GM19238 (cell line): ENCODE data around the gene FBXO17.
"Not testable (repeated sequence)": the region's sequence is repeated elsewhere in the genome, so short reads cannot be mapped to it uniquely, and the experiment has no call there.

ENCODE experiments used
- DNase-seq: peaks from one replicate; pipeline ENCODE4 v3.0.0; 2011; ENCODE audit warnings: low spot score; ENCODE audit not compliant: insufficient read length

The FBXO17 gene

DNA sequence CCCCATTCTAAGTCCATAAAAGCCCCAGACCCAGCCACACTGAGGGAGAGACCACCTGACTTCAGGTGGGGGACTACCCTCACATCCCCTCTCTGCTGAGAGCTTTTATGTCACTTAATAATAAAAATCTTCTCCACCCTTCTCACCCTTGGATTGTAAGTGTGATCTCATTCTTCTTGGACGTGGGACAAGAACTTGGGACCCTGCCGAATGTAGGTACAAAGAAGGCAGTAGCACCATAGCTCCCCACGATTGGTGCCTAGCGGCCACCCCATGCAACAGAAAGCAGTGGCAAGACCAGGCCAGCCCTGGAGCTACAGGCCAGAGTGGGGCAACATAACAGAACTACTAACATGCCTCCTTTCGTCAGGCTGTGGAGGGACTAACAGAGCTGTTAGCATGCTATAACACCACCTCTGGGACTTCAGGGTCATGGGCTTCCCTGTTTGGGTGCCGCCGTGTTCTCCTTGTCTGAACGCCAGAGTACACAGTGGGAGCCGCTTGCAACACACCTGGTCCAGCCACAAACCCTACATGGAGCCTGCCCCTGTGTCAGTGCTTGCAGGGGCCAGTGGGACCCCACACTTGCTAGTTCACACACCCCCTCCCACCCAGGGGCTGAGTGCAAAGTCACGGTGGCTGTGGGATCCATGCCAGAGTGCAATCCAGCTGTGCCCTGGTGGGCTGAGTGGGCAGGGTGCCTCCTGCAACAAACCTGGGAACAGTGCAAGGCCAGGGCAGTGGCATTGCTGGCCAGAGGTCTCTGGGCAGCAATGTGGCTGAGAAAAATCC is 5.2 kb upstream of the FBXO17 start:
- DNase-seq, result no peak

DNA sequence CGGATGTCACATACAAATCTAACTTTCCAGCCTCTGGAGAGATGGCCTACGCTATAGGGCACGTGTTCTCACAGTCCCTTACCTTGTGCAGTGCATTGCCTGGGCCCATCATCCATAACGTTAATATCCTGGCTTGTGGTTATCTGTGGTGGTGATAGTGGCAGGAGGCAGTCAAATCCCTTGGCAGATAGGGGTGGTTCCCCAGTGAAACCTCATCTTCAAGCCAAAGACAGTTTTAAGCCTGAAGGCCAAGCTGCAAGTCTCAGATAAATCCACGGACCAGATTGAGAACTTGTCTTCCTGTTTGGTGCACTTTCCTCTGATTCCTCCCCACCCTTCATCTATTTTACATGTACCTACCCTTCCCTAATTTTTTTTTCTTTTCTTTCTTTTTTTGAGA is 4.3 kb upstream of the FBXO17 start:
- DNase-seq, result no peak

DNA sequence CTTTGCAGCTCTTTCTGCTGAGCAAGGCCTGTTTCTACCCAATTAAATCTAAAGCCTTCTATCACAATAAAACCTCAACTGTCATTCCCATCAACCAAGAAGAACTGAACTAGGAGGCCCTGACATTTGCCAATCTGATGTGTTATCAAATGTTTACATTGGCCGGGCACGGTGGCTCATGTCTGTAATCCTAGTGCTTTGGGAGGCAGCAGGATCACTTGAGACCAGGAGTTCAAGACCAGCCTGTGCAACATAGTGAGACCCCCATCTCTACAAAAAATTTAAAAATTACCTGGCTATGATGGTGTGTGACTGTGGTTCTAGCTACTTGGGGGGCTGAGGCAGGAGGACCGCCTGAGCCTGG is 2.8 kb upstream of the FBXO17 start:
- DNase-seq, result no peak

DNA sequence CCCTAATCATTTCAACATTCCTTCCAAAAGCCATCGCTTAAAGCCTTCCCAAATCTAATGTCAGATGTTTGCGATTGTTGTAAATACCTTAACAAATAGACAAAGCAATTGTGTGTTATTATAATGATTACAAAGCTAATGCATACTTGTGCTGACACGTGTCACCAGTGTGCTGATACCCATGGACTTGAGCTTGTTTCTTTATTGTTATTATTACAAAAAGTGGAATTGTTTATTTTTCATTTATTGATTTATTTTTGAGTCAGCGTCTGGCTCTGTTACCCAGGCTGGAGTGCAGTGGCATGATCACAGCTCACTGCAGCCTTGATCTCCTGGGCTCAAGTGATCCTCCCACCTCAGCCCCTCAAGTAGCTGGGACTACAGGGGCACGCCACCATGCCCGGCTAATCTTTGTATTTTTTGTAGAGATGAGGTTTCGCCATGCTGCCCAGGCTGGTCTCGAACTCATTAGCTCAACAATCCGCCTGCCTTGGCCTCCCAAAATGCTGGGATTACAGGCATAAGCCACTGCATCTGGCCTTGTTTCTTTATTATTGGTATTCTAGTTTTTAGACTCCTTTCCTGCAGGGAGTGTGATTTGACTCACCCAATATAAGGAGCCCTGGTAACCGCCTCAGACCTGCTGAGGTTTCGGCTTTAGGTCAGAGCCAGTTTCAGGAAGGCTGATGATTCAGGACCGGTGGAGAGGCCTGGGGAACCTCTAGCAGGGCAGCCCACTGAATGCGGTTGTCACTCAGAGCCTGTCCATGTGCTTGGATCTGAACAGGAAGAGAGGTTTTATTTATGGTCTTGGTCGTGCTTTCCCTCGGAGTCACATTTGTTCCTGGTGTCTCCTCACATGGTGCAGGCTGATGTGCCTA is 2.1 kb upstream of the FBXO17 start:
- peak; percentile 55 for DNase-seq

DNA sequence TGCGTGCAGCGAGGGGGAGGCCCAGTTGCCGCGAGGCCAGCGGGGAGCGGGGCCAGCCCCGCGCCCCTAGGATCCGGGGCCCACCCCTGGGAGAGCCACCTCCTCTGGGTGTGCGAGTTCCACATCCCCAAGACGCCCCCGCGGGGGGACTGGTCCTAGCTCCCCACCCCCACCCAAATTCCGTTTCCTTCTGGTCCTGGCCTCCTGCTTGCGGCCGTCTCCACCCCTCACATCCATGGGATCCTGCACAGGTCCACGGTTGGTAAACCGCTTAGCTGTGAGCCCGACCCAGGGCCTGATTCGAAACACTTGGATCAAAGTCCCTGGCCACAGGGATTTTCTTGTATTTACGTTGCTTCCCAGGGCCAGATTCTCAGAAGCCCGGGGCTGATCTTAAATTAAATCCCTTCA is 324 bp upstream of the FBXO17 start:
- DNase-seq, result no peak

DNA sequence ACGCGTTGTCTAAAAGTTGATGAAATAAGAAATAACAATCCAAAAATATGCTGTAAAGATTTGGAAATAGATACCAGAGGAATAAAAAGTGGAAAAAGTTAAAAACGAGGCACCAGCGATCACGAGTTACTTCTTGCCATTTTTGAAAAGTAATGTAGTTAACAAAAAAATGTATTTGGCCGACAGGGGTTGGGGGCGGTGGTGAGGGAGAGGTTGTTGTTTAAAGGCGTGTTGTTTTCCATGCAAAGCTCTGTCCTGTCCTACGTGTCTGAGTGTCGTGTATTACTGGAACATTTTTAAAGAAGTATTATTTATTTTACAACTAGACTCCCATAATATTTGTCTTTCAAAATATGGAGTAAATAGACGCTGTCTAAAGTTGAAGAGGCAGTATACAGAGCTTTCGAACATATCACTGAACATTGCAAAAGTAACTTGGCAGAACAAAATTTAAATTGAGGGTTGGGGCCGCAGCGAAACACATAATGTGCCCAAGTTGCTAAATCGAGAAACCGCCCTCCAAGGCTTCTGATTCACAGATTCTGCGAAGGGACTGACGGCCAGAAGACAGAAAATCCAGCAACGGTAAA is 823 bp downstream of the FBXO17 start:
- no peak for DNase-seq

DNA sequence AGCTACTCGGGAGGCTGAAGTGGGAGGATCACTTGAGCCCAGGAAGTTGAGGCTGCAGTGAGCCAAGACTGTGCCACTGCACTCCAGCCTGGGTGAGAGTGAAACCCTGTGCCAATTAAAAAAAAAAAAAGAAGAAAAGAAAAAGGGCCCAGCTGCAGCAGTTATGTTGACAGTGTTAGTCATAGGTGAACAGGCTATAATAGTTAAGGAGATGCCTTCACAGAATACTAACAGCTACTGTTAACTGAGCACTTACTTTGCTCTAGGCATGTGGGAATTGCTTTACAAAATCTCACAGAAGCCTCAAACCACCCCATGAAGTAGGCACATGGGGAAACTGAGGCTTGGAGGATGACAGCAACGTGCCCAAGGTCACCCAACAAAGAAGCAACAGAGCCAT is 3.9 kb downstream of the FBXO17 start:
- no peak for DNase-seq

DNA sequence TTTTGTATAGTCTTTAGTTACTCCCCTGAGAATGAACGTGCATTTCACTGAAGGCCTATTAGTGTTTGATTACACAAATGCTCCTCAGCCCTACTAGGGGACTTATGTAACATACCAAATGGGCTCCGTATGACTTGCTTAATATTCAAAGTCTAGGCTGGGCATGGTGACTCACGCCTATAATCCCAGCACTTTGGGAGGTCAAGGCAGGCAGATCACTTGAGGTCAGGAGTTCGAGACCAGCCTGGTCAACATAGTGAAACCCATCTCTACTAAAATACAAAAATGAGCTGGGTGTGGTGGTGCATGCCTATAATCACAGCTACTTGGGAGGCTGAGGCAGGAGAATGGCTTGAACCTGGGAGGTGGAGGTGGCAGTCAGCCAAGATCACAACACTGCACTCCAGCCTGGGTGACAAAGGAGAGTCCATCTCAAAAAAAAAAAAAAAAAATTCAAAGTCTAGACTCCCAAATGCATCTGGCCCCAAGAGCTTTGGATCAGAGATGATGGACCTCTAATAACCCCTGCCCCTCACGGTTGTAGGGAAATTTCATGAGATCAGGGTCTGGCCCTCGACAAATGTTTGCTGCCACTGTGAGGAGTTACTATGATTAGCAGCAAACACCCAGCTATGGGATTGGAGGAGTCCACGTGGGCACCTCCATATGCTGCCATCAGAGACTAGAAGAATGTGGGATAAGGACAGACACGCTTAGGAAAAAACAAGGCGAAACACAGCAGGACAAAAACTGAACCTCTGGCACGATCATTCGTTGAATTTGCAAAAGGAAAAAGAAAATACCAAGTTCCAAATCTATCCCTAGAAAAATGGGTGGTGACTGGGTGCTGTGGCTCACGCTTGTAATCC is 4.6 kb downstream of the FBXO17 start:
- DNase-seq, result no peak

DNA sequence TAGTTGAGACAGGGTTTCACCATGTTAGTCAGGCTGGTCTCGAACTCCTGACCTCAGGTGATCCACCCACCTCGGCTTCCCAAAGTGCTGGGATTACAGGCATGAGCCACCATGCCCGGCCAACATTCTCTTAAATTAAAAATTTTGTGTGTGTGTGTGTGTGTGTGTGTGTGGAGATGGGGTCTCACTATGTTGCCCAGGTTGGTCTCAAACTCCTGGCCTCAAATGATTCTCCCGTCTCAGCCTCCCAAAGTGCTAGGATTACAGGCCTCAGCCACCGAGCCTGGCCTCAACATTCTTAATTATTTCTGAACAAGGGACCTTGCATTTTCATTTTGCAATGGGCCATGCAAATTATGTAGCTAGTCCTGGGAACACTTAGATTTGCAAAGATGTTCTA is 9.4 kb downstream of the FBXO17 start:
- not testable (repeated sequence) for DNase-seq

DNA sequence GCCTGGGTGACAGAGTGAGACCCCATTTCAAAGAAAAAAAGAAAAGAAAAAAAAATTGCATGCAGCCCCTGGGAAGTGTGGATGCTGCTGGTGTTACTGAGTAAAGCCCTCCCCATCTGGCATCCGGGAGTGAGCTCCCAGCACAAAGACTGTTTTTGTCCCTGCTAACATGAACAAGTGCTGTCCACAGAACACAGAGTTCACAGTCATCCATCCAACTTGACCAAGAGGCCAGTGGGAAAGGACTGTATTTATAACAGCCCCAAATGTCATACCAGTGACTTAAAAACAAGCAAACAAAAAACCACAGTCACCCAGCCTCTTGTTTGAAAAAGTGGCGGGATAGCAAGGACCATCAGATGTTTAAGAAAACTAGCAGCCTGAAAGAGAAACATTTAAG is 10.8 kb downstream of the FBXO17 start:
- no peak for DNase-seq

DNA sequence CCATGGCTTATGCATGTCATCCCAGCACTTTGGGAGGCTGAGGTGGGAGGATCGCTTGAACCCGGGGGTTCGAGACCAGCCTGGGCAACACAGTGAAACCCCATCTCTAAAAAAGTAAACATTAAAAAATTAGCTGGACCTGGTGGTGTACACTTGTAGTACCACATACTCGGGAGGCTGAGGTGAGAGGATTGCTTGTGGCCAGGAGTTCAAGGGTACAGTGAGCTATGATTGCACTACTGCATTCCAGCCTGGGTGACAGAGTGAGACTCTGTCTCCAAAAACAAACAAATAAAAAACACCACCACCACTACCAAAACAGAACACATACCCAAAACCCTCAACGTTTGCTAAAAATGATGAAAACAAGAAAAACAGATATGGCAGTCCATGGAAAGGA is 15.9 kb downstream of the FBXO17 start:
- no peak for DNase-seq

DNA sequence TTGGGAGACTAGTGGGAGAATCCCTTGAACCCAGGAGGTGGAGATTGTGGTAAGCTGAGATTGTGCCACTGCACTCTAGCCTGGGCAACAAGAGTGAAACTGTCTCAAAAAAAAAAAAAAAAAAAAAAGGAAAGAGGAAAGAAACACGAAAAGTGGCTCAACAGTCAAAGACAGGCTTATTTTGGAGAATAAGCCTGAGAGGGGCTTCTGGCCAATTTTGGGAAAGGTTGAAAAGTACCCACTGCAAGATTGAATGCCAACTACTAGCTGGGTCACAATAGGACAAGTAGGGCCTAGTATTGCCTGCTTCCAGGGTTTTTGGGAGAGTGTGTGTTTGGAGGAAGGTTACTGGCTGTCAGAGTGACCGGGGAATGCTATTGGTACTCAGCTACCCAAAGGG is 17.2 kb downstream of the FBXO17 start:
- DNase-seq, result no peak

DNA sequence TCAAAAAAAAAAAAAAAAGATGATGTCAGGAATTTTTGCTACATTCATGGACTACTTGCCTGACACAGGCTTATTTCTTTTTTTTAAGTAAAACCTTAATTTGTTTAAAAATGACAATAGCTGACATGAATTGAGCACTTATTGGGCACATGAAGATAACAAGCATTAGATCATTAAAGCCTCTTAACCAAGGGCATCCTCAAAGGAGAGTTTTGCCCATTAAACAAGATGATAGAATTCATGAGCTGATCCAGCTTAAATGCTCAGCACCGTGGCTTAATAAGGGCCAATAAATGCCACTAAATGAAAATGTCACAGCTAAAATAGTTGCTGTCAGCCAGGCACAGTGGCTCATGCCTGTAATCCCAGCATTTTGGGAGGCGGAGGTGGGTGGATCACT is 19.3 kb downstream of the FBXO17 start:
- no peak for DNase-seq

DNA sequence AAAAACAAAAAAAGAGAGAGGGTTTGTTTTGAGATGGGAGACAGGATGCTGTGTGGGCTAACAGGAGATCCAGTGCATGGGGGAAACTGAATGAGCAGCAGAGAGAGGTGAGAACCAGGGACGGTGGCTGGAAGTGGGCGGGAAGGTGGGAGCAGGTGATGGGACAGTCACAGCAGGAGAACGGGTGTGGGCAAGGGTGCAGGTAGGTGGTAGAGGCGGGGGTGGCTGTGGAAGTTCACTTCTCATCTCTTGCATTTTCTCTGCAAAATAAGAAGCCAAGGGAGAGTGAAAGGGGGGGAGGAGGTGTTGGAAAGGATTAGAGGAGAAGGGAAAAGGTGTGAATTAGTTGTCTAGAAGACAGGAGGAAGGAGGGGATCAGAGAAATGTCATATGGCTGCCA is 21.9 kb downstream of the FBXO17 start:
- DNase-seq, result no peak

DNA sequence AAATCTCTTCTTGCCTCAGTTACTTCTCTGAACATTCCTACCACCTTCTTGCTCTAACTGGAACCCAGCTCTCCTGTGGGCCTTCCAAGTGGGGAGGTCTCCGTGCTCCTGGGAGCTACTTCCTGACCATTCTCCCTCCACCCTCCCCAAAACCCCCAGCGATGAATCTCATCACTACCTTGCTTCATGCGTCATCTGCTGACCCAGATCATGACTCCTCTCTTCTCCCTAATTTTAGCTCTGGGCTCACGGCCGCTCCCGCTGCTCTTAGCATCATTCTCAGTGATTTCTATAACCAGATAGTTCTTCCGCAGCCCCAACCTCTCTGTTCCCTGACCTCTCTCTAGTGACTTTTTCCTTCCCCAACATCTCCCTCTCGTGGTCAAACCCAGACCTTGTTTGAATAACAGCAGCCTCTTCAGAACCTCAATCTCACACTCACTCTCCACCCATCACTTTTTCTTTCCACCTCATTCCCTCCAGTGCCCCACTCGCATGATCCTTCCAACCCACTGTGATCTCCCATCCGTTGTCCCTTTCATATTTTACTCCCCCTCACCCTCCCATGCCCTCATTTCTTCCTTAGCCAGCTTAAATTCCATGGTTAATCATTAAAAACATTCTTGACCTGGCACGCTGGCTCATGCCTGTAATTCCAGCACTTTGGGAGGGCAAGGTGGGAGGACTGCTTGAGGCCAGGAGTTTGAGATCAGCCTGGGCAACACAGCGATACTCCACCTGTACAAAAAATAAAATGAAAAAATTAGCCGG is 23.0 kb downstream of the FBXO17 start:
- no peak for DNase-seq

DNA sequence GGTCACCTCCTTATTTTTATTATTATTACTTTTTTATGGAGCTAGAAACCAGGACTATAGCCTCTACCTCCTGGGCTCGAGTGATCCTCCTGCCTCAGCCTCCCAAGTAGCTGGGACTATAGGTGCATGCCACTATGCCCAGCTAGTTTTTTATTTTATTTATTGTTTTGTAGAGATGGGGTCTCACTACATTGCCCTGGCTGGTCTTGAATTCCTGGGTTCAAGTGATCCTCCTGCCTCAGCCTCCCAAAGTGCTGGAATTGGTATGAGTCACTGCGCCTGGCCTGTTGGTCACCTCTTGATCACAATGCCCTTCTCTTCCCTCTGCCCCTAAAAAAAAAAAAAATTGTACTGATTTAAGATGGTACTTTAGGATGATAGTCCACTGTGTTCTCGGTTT is 24.4 kb downstream of the FBXO17 start:
- no peak for DNase-seq

DNA sequence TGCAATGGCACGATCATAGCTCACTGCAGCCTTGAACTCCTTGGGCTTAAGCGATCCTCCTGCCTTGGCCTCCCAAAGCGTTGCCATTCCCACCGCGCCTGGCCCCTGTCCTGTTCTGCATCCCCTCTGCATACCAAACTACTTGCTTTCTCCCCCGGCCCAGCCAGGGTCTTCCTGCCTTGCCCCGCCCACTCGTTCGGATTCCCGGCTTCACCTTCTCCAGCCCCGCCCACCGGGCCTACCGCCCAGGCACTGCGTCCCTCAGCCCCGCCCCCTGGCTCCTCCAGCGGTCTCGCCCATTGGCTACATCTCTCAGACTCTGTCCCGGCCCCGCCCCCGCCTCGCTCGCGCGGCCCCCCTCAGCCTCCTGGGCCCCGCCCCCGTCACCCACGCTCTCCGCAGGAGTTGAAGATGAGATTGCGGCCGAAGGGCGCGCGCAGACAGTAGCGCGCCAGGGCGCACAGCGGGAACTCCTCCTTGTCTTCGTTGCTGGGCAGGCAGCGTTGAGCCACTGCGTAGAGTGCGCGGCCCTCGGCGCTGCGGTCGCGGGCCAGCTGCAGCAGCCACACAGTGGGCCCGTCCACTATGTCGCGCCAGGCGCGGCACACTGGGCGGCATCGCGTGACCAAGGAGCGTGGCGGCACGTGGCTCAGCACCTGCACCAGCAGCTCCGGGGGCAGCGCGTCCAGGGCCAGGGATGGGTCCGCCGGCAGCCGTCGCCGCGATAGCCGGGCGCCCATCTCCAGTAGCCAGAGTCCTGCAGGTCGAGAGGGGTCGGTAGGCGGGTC is 25.8 kb downstream of the FBXO17 start:
- peak; percentile 66 for DNase-seq

DNA sequence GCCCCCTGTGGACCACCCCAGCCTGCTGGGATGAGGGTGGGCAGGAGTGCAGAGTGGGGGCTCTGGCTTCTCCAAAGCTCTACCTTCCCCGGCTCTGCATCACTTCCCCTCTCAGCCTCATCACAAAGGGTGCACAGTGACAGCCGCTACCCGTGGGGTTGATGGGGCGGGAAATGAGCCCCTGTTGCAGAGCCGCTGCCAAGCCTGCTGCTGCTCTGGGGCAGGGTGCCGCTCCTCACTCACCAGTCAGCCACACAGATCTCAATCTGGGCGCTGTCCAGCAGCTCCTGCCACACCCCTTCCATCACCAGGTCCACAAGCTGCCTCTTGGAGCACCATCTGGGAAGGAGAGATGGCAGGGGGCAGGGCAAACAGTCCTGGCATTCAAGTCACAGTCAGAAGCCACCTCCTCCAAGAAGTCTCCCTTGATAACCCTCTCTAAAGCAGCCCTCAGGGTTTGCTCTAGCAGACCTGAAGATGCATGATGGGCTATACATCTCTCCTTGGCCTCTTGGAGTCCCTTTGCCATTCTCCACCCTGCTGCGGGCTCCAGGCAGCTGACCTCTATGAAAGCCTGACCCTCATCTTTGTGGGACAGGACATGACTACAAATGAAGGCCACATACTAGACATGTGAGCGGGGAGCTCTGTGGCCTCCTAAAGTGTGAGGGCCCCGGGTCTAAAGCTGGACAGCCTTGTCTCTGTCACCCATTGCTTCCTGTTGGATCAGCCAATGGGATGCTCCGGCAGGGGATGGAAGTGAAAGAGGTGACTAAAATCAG is 29.1 kb downstream of the FBXO17 start:
- no peak for DNase-seq

DNA sequence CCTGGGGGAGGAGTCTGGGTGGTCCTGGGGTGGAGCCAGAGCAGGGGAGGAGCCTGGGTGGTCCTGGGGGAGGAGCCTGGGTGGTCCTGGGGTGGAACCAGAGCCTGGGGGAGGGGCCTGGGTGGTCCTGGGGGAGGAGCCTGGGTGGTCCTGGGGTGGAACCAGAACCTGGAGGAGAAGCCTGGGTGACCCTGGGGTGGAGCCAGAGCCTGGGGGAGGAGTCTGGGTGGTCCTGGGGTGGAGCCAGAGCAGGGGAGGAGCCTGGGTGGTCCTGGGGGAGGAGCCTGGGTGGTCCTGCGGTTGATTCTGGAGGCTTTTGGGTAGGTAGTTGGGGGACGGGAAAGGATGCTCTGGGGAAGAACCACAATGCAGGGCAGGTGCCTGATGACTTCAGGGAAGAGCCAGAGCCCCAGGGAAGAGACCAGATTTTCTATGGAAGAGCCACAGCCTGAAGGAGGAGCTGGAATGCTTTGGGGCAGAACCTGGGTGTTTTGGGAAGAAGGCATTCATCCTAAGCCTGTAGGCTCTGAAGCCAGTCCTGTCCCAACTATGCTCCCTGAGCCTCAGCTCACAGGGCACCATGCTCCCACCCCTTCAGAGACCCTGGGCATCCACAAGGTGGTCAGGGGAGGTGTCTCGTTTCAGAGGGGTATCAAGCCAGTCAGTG is 29.8 kb downstream of the FBXO17 start:
- DNase-seq, result no peak
